ENCODE results near the gene RFX1.

The RFX1 gene

DNA sequence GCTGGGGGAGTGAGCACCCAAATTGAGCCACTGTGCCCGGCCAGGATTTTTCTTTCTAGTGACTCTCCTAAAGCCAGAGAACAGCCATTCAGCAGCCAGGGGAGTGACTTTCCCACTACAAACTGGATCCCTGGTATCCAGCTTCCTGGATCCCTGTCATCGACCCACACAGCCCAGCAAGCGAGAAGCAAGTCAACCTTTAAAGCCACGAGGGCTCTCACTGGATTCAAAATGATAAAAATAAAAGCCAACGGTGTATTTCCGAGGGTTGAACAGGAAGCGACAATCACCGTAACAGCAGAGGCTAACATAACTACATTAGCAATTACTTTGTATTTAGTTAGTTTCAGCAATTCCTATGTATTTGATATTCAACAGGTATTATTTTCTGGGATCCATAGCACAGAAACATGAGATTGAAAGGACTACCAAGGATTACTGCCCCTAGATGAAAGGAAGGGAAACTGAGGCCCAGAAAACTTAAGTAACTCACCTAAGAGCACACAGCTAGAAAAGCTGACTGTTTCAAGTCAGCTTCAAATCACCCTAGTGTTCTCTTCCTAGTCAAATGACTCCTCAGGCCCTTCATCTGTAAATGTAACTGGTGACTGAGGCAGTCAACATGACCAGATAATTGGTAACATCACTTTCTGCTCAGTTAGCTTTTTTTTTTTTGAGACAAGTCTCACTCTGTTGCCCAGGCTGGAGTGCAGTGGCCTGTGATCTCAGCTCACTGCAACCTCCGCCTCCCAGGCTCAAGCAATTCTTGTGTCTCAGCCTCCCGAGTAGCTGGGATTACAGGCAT, 2.7 kb downstream of the RFX1 start:
- peaks cover 26% of the 10 kb centered on the region for H3K4me1 ChIP-seq (ENCODE audit: insufficient read depth, low read length)

DNA sequence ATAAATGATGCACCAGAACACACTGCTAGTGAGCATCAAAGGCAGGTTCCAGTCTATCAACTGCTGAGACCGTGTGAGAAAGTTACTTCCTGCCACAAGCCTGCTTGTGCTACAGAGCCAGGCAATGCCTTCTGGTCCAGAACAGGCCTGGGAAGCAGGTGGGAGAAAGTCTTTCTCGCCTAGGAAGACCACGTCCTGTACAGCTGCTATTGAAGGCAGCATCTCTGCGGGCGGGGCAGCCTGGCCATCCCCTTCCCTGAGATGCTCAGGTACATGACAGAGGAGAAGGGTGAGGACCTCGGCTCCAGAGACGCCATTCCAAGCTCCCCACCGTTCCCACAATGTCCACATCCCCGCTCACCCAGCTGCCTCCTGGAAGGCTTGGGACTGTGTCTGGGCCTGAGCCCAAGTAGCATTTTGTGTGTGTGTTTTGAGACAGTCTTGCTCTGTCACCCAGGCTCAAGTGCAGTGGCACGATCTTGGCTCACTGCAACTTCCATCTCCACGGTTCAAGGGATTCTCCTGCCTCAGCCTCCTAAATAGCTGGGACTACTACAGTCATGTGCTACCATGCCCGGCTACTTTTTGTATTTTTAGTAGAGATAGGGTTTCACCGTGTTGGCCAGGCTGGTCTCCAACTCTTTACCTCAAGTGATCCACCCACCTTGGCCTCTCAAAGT, 3.4 kb downstream of the RFX1 start:
- Histone ChIP-seq H3K4me3 (ENCODE audit: low read depth in 1 of 2, low read length in 2 of 2) (no peak overlapping the region), H3K9me3 (ENCODE audit: low read length) (no peaks in the 10 kb centered on the region), H3K4me1 (ENCODE audit: insufficient read depth, low read length) (peaks cover 26% of the 10 kb centered on the region), H3K9ac (ENCODE audit: low read length) (no peak overlapping the region), H3K36me3 (ENCODE audit: insufficient read depth, low read length) (no peaks in the 10 kb centered on the region), H3K27ac (ENCODE audit: low read depth, low read length) (peak overlapping the region; percentile 12), H3K27me3 (ENCODE audit: control insufficient read depth in 1 of 2, insufficient read depth in 2 of 2, low read length in 2 of 2) (no peaks in the 10 kb centered on the region)

More for the DNA sequence above, 2.7 kb downstream of the RFX1 start:
- Histone ChIP-seq H3K27me3 (ENCODE audit: control insufficient read depth in 1 of 2, insufficient read depth in 2 of 2, low read length in 2 of 2) (no peaks in the 10 kb centered on the region), H3K9ac (ENCODE audit: low read length) (no peak overlapping the region), H3K4me3 (ENCODE audit: low read depth in 1 of 2, low read length in 2 of 2) (no peak overlapping the region), H3K27ac (ENCODE audit: low read depth, low read length) (peak overlapping the region; percentile 12), H3K9me3 (ENCODE audit: low read length) (no peaks in the 10 kb centered on the region), H3K36me3 (ENCODE audit: insufficient read depth, low read length) (no peaks in the 10 kb centered on the region)

DNA sequence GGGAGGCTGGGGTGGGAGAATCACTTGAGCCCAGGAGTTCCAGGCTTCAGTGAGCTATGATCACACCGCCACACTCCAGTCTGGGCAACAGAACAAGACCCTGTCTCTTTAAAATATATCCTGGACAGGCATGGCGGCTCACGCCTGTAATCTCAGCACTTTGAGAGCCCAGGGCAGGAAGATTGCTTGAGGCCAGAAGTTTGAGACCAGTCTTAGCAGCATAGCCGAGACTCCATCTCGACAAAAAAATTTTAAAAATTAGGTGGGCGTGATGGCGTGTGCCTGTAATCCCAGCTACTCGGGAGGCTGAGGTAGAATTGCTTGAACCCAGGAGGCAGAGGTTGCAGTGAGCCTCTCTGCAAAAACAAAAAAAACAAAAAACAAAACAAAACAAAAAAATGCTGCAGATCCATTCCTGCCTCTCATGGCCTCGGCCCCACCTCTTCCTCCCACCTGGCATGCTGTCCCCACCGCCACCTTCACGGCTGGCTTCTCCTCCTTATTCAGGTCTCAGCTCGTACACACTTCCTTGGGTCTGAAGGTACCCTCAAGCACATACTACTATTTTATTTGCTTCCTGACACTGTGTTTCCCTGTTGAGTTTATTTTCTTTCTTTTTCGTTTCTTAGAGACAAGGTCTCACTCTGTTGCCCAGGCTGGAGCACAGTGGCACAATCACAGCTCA, 5.3 kb downstream of the RFX1 start:
- H3K4me3 ChIP-seq (ENCODE audit: low read depth in 1 of 2, low read length in 2 of 2): no peak overlapping the region
- H3K36me3 ChIP-seq (ENCODE audit: insufficient read depth, low read length): no peaks in the 10 kb centered on the region
- H3K4me1 ChIP-seq (ENCODE audit: insufficient read depth, low read length): peaks cover 26% of the 10 kb centered on the region
- no peaks in the 10 kb centered on the region for H3K27me3 ChIP-seq (ENCODE audit: control insufficient read depth in 1 of 2, insufficient read depth in 2 of 2, low read length in 2 of 2)
- H3K9me3 ChIP-seq (ENCODE audit: low read length): no peaks in the 10 kb centered on the region
- no peak overlapping the region for H3K9ac ChIP-seq (ENCODE audit: low read length)
- no peak overlapping the region for H3K27ac ChIP-seq (ENCODE audit: low read depth, low read length)

DNA sequence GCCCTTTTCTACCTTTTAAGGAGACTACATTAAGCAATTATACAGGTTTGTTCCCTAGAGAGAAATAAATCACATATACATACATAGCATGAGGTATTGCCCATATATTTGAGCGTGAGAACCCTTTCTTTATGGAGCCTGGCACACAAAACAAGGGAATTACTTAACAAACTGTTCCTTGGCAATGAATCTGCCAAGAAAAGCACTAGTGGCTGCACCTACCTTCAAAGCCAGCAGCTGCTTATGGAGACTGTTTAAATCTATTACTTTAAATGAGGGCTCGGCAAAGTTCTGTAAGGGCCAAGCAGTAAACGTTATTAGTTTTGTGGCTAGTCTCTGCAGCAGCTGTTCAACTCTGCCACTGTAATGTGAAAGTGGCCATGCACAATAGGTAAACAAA, 7.0 kb downstream of the RFX1 start:
- Histone ChIP-seq H3K9me3 (ENCODE audit: low read length) (no peaks in the 10 kb centered on the region), H3K27ac (ENCODE audit: low read depth, low read length) (no peak overlapping the region), H3K4me3 (ENCODE audit: low read depth in 1 of 2, low read length in 2 of 2) (no peak overlapping the region), H3K27me3 (ENCODE audit: control insufficient read depth in 1 of 2, insufficient read depth in 2 of 2, low read length in 2 of 2) (no peaks in the 10 kb centered on the region), H3K4me1 (ENCODE audit: insufficient read depth, low read length) (peaks cover 13% of the 10 kb centered on the region), H3K36me3 (ENCODE audit: insufficient read depth, low read length) (no peaks in the 10 kb centered on the region), H3K9ac (ENCODE audit: low read length) (no peak overlapping the region)

GRCh38 chr19:13998426-13998825, 7.7 kb downstream of the RFX1 start:
- no peaks in the 10 kb centered on the region for H3K9me3 ChIP-seq (ENCODE audit: low read length)
- H3K36me3 ChIP-seq (ENCODE audit: insufficient read depth, low read length): no peaks in the 10 kb centered on the region
- no peak overlapping the region for H3K27ac ChIP-seq (ENCODE audit: low read depth, low read length)
- peaks cover 9% of the 10 kb centered on the region for H3K4me1 ChIP-seq (ENCODE audit: insufficient read depth, low read length)
- H3K27me3 ChIP-seq (ENCODE audit: control insufficient read depth in 1 of 2, insufficient read depth in 2 of 2, low read length in 2 of 2): no peaks in the 10 kb centered on the region
- no peak overlapping the region for H3K4me3 ChIP-seq (ENCODE audit: low read depth in 1 of 2, low read length in 2 of 2)
- H3K9ac ChIP-seq (ENCODE audit: low read length): no peak overlapping the region

- Histone ChIP-seq H3K27ac (ENCODE audit: low read depth, low read length) (no peak overlapping the region), H3K9me3 (ENCODE audit: low read length) (no peaks in the 10 kb centered on the region), H3K4me3 (ENCODE audit: low read depth in 1 of 2, low read length in 2 of 2) (no peak overlapping the region), H3K36me3 (ENCODE audit: insufficient read depth, low read length) (peaks cover 2% of the 10 kb centered on the region), H3K4me1 (ENCODE audit: insufficient read depth, low read length) (peaks cover under 1% of the 10 kb centered on the region), H3K9ac (ENCODE audit: low read length) (no peak overlapping the region), H3K27me3 (ENCODE audit: control insufficient read depth in 1 of 2, insufficient read depth in 2 of 2, low read length in 2 of 2) (no peaks in the 10 kb centered on the region)
Observed at GRCh38 chr19:13997631-13997962, 8.5 kb downstream of the RFX1 start.

DNA sequence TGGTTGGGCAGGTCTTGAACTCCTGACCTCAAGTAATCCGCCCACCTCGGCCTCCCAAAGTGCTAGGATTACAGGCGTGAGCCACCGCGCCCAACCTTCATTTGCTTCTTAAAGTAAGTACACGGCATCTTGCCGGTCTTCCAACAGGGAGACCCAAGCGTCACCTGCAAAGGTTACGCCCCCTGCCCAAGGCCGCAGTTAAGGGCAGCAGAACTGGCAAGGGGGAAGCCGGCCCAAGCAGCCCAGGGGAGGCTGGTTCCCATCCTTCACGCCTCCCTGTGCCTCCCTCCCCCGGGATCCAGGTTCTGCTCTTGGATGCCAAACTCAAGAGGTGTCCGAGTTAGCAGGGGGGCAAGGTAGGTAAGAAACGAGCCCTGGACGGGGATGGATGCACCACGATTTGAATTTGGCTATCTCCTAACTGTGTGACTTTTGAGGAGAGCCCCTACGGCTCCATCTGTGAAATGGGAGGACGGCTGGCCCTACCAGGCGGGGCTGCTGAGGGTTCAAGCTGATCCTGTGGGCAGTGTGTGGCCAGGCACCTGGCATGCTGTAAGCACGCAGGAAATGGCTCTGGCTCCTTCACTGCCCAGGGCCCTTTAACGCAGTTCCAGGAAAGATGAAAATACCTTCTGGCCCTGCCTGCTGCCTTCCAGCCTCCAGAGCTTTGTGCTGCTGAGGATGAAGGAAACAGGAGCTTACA, 9.0 kb downstream of the RFX1 start:
- Histone ChIP-seq H3K9me3 (ENCODE audit: low read length) (no peaks in the 10 kb centered on the region), H3K36me3 (ENCODE audit: insufficient read depth, low read length) (peaks cover 7% of the 10 kb centered on the region), H3K27ac (ENCODE audit: low read depth, low read length) (no peak overlapping the region), H3K9ac (ENCODE audit: low read length) (no peak overlapping the region), H3K27me3 (ENCODE audit: control insufficient read depth in 1 of 2, insufficient read depth in 2 of 2, low read length in 2 of 2) (no peaks in the 10 kb centered on the region), H3K4me3 (ENCODE audit: low read depth in 1 of 2, low read length in 2 of 2) (no peak overlapping the region), H3K4me1 (ENCODE audit: insufficient read depth, low read length) (no peaks in the 10 kb centered on the region)

- Histone ChIP-seq H3K27me3 (ENCODE audit: control insufficient read depth in 1 of 2, insufficient read depth in 2 of 2, low read length in 2 of 2) (no peaks in the 10 kb centered on the region), H3K27ac (ENCODE audit: low read depth, low read length) (no peak overlapping the region), H3K9me3 (ENCODE audit: low read length) (no peaks in the 10 kb centered on the region), H3K9ac (ENCODE audit: low read length) (no peak overlapping the region), H3K4me1 (ENCODE audit: insufficient read depth, low read length) (no peaks in the 10 kb centered on the region), H3K36me3 (ENCODE audit: insufficient read depth, low read length) (peaks cover 11% of the 10 kb centered on the region), H3K4me3 (ENCODE audit: low read depth in 1 of 2, low read length in 2 of 2) (no peak overlapping the region)
Observed at GRCh38 chr19:13995878-13996765, 10.0 kb downstream of the RFX1 start.

- Histone ChIP-seq H3K27ac (ENCODE audit: low read depth, low read length) (no peak overlapping the region), H3K4me3 (ENCODE audit: low read depth in 1 of 2, low read length in 2 of 2) (no peak overlapping the region), H3K9me3 (ENCODE audit: low read length) (no peaks in the 10 kb centered on the region), H3K36me3 (ENCODE audit: insufficient read depth, low read length) (peaks cover 13% of the 10 kb centered on the region), H3K9ac (ENCODE audit: low read length) (no peak overlapping the region), H3K27me3 (ENCODE audit: control insufficient read depth in 1 of 2, insufficient read depth in 2 of 2, low read length in 2 of 2) (no peaks in the 10 kb centered on the region), H3K4me1 (ENCODE audit: insufficient read depth, low read length) (no peaks in the 10 kb centered on the region)
Observed at GRCh38 chr19:13995017-13995728, 10.9 kb downstream of the RFX1 start.

- Histone ChIP-seq H3K9ac (ENCODE audit: low read length) (no peak overlapping the region), H3K27ac (ENCODE audit: low read depth, low read length) (no peak overlapping the region), H3K4me1 (ENCODE audit: insufficient read depth, low read length) (no peaks in the 10 kb centered on the region), H3K27me3 (ENCODE audit: control insufficient read depth in 1 of 2, insufficient read depth in 2 of 2, low read length in 2 of 2) (no peaks in the 10 kb centered on the region), H3K9me3 (ENCODE audit: low read length) (no peaks in the 10 kb centered on the region), H3K36me3 (ENCODE audit: insufficient read depth, low read length) (peaks cover 13% of the 10 kb centered on the region), H3K4me3 (ENCODE audit: low read depth in 1 of 2, low read length in 2 of 2) (no peak overlapping the region)
Observed at GRCh38 chr19:13993590-13994300, 12.4 kb downstream of the RFX1 start.

Data from muscle layer of colon (tissue), 2 donors.